K562 (cell line): ENCODE data around the gene DHPS. TPM values are rescaled to one million over a fixed set of nuclear protein-coding genes. Genes with fewer than 3 reads are reported as not detected.

Experiments used
- ATAC-seq: fragments of 200-7000 bp; cut with Tn5 transposase; 3 replicates; pipeline ENCODE4 v1.9.1; 2020; ENCODE audit warnings: moderate library complexity
- BruUV-seq: library from RNA; stranded (reverse); fragments of 400-500 nt; replicated peaks from 2 replicates; lab custom pipeline; 2021; lab: Mats Ljungman, UMichigan
- CTCF ChIA-PET: fragments of 300-600 bp; formaldehyde crosslinking; extraction: SDS; loops from one replicate; lab custom pipeline; 2021; ENCODE audit warnings: low intra/inter-chr PET ratio; lab: Yijun Ruan, JAX
- POLR2A ChIA-PET: fragments of 300-600, 350-650 bp; sonication (Branson Sonifier 250); formaldehyde crosslinking; extraction: SDS; loops from one replicate; lab custom pipeline; 2021; ENCODE audit warnings: antibody characterized with exemption, inconsistent platforms; lab: Yijun Ruan, JAX
- DNase-seq, 4 experiments: peaks; one replicate each; pipeline versions ENCODE4 v3.0.0 to v3.0.0-alpha.2; 2011 to 2018; ENCODE audit warnings: low spot score in 3 of 4, mixed read lengths in 3 of 4; ENCODE audit errors: extremely low read depth in 1 of 4
- FAIRE-seq: peaks from 2 replicates; lab custom pipeline; 2011; peaks lifted over from hg19 to GRCh38; lab: Jason Lieb, UNC
- H2AFZ ChIP-seq: 2 replicates; pipeline ENCODE4 v1.6.0; 2011; ENCODE audit warnings: low read depth, low read length, control low read depth, inconsistent platforms
- H3K27ac ChIP-seq: fragments of 200-600 bp; 3 replicates; pipeline ENCODE4 v1.8.0; 2011; ENCODE audit warnings: low read depth, mild to moderate bottlenecking, control low read depth, inconsistent platforms, low read length, moderate library complexity, mixed read lengths; ENCODE audit errors: extremely low read depth
- H3K27me3 ChIP-seq, 2 experiments: fragments of 300-600 bp in 1 of 2; 2 replicates in 1 of 2; 3 replicates in 1 of 2; pipeline versions ENCODE4 v1.6.0 to v1.8.0; 2011; ENCODE audit warnings: inconsistent platforms in 2 of 2, low read length in 2 of 2, mild to moderate bottlenecking in 1 of 2, mixed read lengths in 1 of 2, moderate library complexity in 1 of 2; ENCODE audit not compliant: control insufficient read depth in 2 of 2, insufficient read depth in 2 of 2
- H3K36me3 ChIP-seq: fragments of 300-600 bp; 3 replicates; pipeline ENCODE4 v1.8.0; 2011; ENCODE audit warnings: mild to moderate bottlenecking, low read length, inconsistent platforms; ENCODE audit not compliant: control insufficient read depth, insufficient read depth
- H3K4me1 ChIP-seq, 2 experiments: fragments of 200-600 bp in 1 of 2; replicated peaks in 1 of 2; 2 replicates in 1 of 2; 3 replicates in 1 of 2; pipeline versions ENCODE4 v1.5.1 to v1.8.0; 2011; ENCODE audit warnings: inconsistent platforms in 2 of 2, low read length in 2 of 2, mild to moderate bottlenecking in 1 of 2, mixed read lengths in 1 of 2, moderate library complexity in 1 of 2; ENCODE audit not compliant: control insufficient read depth in 2 of 2, insufficient read depth in 2 of 2
- H3K4me2 ChIP-seq: 2 replicates; pipeline ENCODE4 v1.6.1; 2011; ENCODE audit warnings: low read length, control low read depth, inconsistent platforms, mixed read lengths; ENCODE audit not compliant: insufficient read depth
- H3K4me3 ChIP-seq: fragments of 200-600 bp; sonication (generic), shearing (Covaris generic); 2 replicates; pipeline ENCODE4 v1.5.1; 2016; ENCODE audit warnings: control low read depth, inconsistent platforms
- H3K79me2 ChIP-seq: fragments of 200-600 bp; 3 replicates; pipeline ENCODE4 v1.8.0; 2011; ENCODE audit warnings: low read length, inconsistent platforms; ENCODE audit not compliant: control insufficient read depth, insufficient read depth
- H3K9ac ChIP-seq, 2 experiments: 2 replicates each; pipeline versions ENCODE4 v1.6.0 to v1.6.1; 2011; ENCODE audit warnings: low read depth in 2 of 2, low read length in 2 of 2, control low read depth in 1 of 2, inconsistent platforms in 1 of 2, mild to moderate bottlenecking in 1 of 2, mixed read lengths in 1 of 2; ENCODE audit not compliant: insufficient read depth in 1 of 2
- H3K9me1 ChIP-seq: one replicate; pipeline ENCODE4 v1.6.0; 2011; ENCODE audit warnings: inconsistent platforms, mild to moderate bottlenecking, low read length, moderate library complexity; ENCODE audit not compliant: control insufficient read depth, insufficient read depth
- H3K9me3 ChIP-seq: replicated peaks from 2 replicates; pipeline ENCODE4 v1.5.1; 2011; ENCODE audit warnings: low read depth, low read length, inconsistent platforms; ENCODE audit not compliant: control insufficient read depth, insufficient read depth
- H4K20me1 ChIP-seq: replicated peaks from 2 replicates; pipeline ENCODE4 v1.6.1; 2011; ENCODE audit warnings: low read length, inconsistent platforms, mixed read lengths; ENCODE audit not compliant: control insufficient read depth, insufficient read depth
- POLR2G ChIP-seq: fragments of 200-400 bp; formaldehyde crosslinking; IDR thresholded peaks from 2 replicates; pipeline ENCODE4 v1.6.1; 2017; ENCODE audit warnings: low read depth, mild to moderate bottlenecking, antibody characterized with exemption, low read length, moderate library complexity
- SMC3 ChIP-seq: conservative IDR thresholded peaks from 2 replicates; pipeline ENCODE4 v1.6.1; 2011; ENCODE audit warnings: low read depth, low read length, improper control_type of control experiment; ENCODE audit not compliant: insufficient read depth
- STAT5B ChIP-seq: fragments of 250-450 bp; sonication (Bioruptor Pico); IDR thresholded peaks from 2 replicates; pipeline ENCODE4 v1.8.0; 2021; ENCODE audit warnings: mild to moderate bottlenecking, inconsistent platforms
- ZNF324 ChIP-seq: fragments of 250-450 bp; sonication (Bioruptor Pico); IDR thresholded peaks from 2 replicates; pipeline ENCODE4 v1.4.0; 2020; ENCODE audit warnings: mild to moderate bottlenecking
- WGBS: fragments of 100-300 bp; shearing (Covaris generic); methylation state at CpG from one replicate; pipeline ENCODE4 v1.1.6; 2016; ENCODE audit warnings: low coverage, mixed read lengths; ENCODE audit not compliant: insufficient coverage; ENCODE audit errors: missing lambda C conversion rate; 5-methylcytosine and 5-hydroxymethylcytosine counted together
- in situ Hi-C: fragments of 300-500 bp; cut with MboI; formaldehyde crosslinking; loops from 4 replicates; pipeline ENCODE4 v1.15.0; 2018; ENCODE audit warnings: inconsistent platforms, mixed read lengths
- intact Hi-C: fragments of 100-400 bp; cut with micrococcal nuclease; formaldehyde crosslinking; loops from 2 replicates; pipeline ENCODE4 v1.14.2; 2022
- polyA plus RNA-seq, 8 experiments: library from polyadenylated mRNA; depleted of rRNA in 4 of 8; stranded (reverse) in 5 of 8; unstranded in 3 of 8; fragments of >200 nt; fragmentation: Nextera tagmentation in 2 of 8; fragmentation: Illumina TruSeq in 1 of 8; extraction: Ambion mirVana in 2 of 8; extraction: Trizol in 1 of 8; gene quantifications; 2 replicates each; pipeline versions ENCODE4 v1.2.1 to v1.2.3, GENCODE V29; 2011 to 2014; ENCODE audit warnings: inconsistent platforms in 1 of 8, missing spikeins in 1 of 8
- total RNA-seq, 7 experiments: library from RNA; depleted of rRNA in 6 of 7; stranded (reverse); fragments of >200 nt in 6 of 7; fragmentation: Illumina TruSeq in 2 of 7; extraction: Trizol in 2 of 7; gene quantifications; 2 replicates each; pipeline versions ENCODE4 v1.2.1 to v1.2.3, GENCODE V29; 2011 to 2021; ENCODE audit warnings: low replicate concordance in 1 of 7
- TF ChIP-seq, protein P1 (sequence below): sonication (generic); formaldehyde crosslinking; IDR thresholded peaks from 2 replicates; pipeline ENCODE4 v1.9.0; 2022; ENCODE audit warnings: mild to moderate bottlenecking, missing genetic modification reagents
- TF ChIP-seq, protein P2 (sequence below), 2 experiments: fragments of 450-650 bp; conservative IDR thresholded peaks; 2 replicates each; pipeline ENCODE4 v1.6.1; 2017; ENCODE audit warnings: mild to moderate bottlenecking in 2 of 2, moderate library complexity in 2 of 2
- TF ChIP-seq, protein P3 (sequence below), 2 experiments: fragments of 450-650 bp in 1 of 2; sonication (generic) in 1 of 2; formaldehyde crosslinking in 1 of 2; IDR thresholded peaks; 2 replicates each; pipeline versions ENCODE4 v1.7.1 to v1.9.0; 2016 to 2022; ENCODE audit warnings: inconsistent platforms in 1 of 2, mild to moderate bottlenecking in 1 of 2, missing genetic modification reagents in 1 of 2
- TF ChIP-seq, protein P4 (sequence below): sonication (generic); formaldehyde crosslinking; IDR thresholded peaks from 2 replicates; pipeline ENCODE4 v1.8.0; 2022; ENCODE audit warnings: mild to moderate bottlenecking, low read depth, missing genetic modification reagents

Gene DHPS
- total and polyA plus RNA-seq, 9 of the 15 experiments (the other 6 are each of a cell fraction or from before 2014, with no cell fraction given) = 47.1 to 110 (median 79.9) TPM

DNA sequence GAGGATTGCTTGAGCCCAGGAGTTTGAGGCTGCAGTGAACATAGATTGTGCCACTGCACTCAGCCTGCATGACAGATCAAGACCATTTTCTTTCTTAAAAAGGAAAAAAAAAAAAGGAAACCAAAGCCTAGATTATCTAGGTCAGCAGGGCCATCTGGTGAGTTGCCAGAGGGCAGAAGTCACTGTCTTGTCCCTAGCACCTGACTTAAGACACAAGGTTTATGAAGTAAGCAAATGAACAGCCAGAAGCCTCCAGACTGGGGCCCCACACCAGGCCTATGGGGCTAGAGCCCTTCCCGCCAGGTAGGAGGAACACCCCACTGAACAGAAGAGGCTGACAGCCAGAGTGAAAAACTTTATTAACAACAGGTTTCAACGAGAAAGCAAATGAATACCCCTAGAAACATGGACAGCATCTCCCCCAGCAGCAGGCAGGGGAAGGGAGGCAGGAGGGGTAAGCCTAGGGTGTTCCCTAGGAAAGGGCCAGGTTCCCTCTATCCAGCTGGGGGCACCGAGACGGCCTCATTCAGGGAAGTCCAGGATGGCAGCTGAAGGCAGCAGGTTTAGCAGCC, 13.9 kb downstream of the DHPS start:
- Histone ChIP-seq H3K4me1 (peaks cover 18 to 56% of the 10 kb centered on the region in 2 experiments; a peak in 4 of 5 replicates), H3K9me3 (no peaks in the 10 kb centered on the region), H3K4me3 (peak overlapping the region; percentile 74), H3K79me2 (peaks cover 34% of the 10 kb centered on the region), H4K20me1 (peaks cover 5% of the 10 kb centered on the region; the same call in 1 of the 2 replicates), H3K4me2 (peak overlapping the region; percentile 88), H2AFZ (no peak overlapping the region), H3K27ac (no peak overlapping the region; the same call in 2 of the 3 replicates), H3K36me3 (peaks cover 33% of the 10 kb centered on the region; the same call in 2 of the 3 replicates), H3K9me1 (no peaks in the 10 kb centered on the region), H3K9ac (peak overlapping the region; percentile 88 to 100; a peak in 1 of 4 replicates), H3K27me3 (no peaks in the 10 kb centered on the region)
- intact Hi-C loops (no loop called here), in situ Hi-C loops (no loop called here)
- BruUV-seq = no TSS peak
- DNase-seq (no peak), FAIRE-seq (peak; percentile 19), ATAC-seq (no peak)
- 70% methylated on average over 2 of the region's 4 CpGs for WGBS
- ChIA-PET POLR2A (interaction anchor here (0.9 to 4.7 kb wide), 2 partner anchors 12 to 303 kb away, joined by 4 to 39 read pairs; partner anchors contain the start of genes DHPS and ZNF442), CTCF (no interaction called here)
- TF ChIP-seq, protein P1, sequence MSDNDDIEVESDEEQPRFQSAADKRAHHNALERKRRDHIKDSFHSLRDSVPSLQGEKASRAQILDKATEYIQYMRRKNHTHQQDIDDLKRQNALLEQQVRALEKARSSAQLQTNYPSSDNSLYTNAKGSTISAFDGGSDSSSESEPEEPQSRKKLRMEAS (CRISPR knock-in tag) = no peak
- TF ChIP-seq, protein P2, sequence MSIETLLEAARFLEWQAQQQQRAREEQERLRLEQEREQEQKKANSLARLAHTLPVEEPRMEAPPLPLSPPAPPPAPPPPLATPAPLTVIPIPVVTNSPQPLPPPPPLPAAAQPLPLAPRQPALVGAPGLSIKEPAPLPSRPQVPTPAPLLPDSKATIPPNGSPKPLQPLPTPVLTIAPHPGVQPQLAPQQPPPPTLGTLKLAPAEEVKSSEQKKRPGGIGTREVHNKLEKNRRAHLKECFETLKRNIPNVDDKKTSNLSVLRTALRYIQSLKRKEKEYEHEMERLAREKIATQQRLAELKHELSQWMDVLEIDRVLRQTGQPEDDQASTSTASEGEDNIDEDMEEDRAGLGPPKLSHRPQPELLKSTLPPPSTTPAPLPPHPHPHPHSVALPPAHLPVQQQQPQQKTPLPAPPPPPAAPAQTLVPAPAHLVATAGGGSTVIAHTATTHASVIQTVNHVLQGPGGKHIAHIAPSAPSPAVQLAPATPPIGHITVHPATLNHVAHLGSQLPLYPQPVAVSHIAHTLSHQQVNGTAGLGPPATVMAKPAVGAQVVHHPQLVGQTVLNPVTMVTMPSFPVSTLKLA (conservative IDR thresholded peaks at IDR 0.05) = no peak
- TF ChIP-seq POLR2G (no peak), STAT5B (no peak), SMC3 (no peak), ZNF324 (CRISPR knock-in tag) (no peak)
- TF ChIP-seq, protein P3, sequence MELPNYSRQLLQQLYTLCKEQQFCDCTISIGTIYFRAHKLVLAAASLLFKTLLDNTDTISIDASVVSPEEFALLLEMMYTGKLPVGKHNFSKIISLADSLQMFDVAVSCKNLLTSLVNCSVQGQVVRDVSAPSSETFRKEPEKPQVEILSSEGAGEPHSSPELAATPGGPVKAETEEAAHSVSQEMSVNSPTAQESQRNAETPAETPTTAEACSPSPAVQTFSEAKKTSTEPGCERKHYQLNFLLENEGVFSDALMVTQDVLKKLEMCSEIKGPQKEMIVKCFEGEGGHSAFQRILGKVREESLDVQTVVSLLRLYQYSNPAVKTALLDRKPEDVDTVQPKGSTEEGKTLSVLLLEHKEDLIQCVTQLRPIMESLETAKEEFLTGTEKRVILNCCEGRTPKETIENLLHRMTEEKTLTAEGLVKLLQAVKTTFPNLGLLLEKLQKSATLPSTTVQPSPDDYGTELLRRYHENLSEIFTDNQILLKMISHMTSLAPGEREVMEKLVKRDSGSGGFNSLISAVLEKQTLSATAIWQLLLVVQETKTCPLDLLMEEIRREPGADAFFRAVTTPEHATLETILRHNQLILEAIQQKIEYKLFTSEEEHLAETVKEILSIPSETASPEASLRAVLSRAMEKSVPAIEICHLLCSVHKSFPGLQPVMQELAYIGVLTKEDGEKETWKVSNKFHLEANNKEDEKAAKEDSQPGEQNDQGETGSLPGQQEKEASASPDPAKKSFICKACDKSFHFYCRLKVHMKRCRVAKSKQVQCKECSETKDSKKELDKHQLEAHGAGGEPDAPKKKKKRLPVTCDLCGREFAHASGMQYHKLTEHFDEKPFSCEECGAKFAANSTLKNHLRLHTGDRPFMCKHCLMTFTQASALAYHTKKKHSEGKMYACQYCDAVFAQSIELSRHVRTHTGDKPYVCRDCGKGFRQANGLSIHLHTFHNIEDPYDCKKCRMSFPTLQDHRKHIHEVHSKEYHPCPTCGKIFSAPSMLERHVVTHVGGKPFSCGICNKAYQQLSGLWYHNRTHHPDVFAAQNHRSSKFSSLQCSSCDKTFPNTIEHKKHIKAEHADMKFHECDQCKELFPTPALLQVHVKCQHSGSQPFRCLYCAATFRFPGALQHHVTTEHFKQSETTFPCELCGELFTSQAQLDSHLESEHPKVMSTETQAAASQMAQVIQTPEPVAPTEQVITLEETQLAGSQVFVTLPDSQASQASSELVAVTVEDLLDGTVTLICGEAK (IDR thresholded peaks at IDR 0.05) = peak; percentile 80
- TF ChIP-seq, protein P3 (CRISPR knock-in tag; IDR thresholded peaks at IDR 0.05) = peak; percentile 86
- TF ChIP-seq, protein P4, sequence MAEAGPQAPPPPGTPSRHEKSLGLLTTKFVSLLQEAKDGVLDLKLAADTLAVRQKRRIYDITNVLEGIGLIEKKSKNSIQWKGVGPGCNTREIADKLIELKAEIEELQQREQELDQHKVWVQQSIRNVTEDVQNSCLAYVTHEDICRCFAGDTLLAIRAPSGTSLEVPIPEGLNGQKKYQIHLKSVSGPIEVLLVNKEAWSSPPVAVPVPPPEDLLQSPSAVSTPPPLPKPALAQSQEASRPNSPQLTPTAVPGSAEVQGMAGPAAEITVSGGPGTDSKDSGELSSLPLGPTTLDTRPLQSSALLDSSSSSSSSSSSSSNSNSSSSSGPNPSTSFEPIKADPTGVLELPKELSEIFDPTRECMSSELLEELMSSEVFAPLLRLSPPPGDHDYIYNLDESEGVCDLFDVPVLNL = peak; percentile 1; the same call in 1 of the 2 replicates
